Non-pigmented ciliary epithelial cell (primary cell): ENCODE results near the gene SNPH.

Experiments
- DNase-seq: peaks from one replicate; pipeline ENCODE4 v3.0.0-alpha.2; 2010; ENCODE audit warnings: low read depth

The SNPH gene

DNA sequence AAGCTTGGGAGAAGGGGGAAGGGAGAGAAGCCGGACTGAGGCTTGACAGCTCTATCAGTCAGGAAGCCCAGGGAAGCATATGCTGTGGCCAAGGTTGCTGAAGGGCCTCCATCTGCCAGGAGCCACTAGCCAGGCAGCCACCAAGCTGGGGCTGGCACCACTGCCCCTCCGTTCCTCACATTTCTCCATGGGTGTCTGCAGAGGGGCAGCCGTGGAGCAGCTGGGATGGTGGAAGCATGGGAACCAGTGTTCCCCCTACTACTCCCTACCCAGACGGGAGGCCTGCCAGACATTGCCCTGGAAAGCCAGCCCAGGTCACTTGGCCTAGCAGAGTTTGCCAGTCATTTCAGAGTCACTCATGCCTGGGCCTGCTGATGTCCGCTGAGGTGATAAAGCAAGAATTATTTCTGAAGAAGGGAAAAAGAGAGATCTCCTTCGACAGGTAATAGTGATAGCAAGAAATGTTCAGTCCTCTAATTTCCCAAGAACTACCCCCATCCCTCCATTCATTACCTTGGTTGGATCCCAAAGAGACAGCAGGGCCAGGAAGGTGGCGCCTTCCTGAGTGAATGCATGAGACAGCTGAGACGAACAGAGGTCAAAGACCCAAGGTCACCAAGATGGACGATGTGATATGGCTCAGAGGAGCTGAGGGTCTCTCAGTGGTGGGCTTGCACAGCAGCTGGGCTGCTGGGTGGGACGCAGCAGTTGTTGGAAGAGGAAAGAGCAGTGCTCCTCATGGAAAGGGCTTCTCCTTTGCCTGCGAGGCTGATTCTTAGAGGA is 21.9 kb downstream of the SNPH start:
- no peak for DNase-seq

GRCh38 chr20:1291191-1291741 is 25.2 kb downstream of the SNPH start:
- no peak for DNase-seq

GRCh38 chr20:1292620-1293019 is 26.5 kb downstream of the SNPH start:
- no peak for DNase-seq

- DNase-seq: no peak
These were observed 27.7 kb downstream of the SNPH start for GRCh38 chr20:1293641-1294379.

- no peak for DNase-seq
These were observed 28.4 kb downstream of the SNPH start for GRCh38 chr20:1294497-1294896.

DNA sequence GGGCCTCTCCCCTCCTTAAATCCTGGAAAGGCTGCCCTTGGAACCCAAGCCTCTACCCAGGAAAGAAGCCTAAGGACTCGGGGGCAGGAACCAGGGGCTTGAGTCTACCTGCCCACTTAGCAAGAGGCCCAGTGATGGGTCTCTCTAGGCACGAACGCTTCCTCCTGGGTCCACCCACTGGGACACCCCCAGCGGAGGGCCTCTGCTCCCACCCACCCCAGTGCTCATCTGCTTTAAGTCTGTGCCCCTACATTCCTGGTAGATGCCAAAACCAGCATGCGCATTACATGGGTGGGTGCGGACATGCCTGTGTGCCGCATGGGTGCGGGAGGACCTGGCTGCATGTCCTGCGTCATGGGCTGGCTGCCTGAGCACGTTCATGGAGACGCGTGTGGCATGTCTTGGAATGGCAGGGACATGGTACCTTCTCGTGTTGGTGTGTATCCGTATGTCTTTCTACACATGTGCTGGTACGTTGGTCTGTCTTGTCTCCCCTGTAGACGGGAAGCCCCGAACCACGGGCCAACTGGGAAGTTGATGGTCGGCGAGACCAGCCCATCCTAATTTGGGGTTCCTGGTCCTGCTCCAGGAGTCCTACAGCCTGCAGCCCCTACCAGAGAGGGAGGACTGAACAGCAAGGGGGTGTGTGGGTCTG is 29.3 kb downstream of the SNPH start:
- no peak for DNase-seq

- DNase-seq: no peak
These were observed 30.1 kb downstream of the SNPH start for GRCh38 chr20:1296117-1296610.

DNA sequence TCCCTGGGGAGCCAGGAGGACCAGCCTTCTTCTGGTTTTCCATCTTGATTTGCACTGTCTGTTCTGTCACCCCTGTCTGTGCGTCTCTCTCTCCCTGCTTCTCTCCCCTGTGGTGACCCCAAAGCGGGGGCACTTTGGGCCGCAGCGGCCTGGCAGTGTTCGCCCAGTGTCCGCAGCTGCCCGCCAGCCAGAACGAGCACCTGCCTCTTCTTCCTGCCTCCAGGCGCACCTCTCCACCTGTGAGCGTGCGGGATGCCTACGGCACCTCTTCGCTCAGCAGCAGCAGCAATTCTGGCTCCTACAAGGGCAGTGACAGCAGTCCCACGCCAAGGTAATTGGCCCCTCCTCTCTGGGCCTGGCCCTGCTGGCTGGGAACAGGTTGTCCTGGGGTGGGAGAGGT is 30.8 kb downstream of the SNPH start:
- DNase-seq: no peak

DNA sequence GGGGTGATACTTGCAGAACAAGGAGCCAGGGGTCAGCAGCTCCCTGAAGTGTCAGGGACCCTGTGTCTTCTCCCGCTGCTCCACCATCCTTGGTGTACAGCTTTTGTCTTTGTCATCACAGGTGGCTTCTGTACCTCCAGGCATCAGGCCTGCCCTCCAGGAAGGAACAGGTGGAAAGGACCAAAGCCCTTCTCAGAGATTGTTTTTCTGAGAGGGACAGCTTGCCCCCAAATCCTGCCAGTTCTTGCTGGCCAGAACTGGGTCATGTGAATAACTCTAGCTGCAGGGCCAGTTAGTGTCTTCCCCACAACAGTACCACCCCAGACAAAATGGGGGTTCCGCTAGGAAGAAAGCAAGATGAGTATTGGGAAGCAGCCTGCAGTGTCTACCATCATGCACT is 31.4 kb downstream of the SNPH start:
- no peak for DNase-seq

DNA sequence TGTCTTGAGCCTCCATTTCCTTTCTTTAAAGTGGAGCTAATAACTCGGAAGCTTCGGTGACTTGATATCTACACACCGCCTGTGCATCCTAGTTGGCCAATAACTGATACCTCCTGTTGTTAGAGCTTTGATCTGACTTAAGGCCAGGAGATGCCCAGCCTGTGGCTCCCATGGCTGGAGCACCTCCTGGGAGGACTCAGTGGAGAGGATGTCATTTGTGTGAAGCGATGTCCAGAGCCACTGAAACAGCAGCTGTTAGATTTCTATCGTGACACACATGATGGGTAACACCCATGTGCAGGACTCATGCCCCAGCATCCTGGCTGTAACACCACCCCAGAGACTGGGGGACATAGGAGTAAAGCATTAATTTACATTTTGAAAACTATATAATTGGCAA is 32.1 kb downstream of the SNPH start:
- DNase-seq: no peak

DNA sequence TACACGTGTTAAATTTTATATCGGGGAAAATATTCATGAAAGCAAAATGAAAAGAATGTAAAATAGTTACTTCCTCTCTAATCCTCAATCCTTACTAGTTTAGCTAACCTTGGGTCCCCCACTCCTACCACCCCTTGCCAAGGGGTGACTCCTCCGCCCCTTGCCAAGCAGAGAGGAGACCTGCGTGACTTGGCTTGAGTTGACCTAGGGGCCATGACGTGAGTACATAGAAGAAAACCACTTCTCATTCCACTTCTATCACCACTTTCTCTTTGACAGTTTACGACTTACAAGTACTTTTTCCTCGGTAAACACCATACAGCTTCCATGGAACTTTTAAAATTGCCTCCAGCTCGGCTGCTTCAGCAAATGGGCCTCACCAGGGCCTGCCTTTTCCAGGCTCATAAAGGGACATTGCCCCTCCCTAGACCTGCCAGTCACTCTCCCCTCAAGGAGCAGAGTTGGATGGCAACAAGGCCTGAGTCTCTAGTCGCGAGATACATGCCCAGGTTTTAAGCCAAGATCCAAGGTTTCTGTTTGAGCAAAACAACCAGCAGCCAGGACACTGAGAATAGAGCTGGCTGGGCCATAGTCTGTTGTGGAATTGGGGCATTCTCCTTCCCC is 32.9 kb downstream of the SNPH start:
- no peak for DNase-seq

DNA sequence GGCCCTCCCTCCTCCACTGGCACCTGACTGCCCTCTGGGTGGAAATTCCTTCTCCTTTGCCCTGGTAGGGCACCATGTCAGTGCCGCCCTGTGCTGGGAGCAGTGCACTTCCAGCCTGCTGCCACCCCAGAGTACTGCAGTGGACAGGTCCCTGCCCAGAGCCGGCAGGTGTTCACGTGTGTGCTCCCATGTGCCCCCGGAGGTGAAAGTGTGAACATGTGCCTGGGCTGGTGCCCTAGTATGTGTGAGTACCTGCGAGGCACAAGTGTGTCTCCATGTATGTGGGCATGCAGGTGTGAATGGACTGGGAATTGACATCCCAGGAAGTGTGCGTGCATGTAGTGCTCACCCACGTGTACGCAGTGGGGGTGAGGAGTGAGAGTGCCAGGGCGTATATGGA is 33.4 kb downstream of the SNPH start:
- no peak for DNase-seq

DNA sequence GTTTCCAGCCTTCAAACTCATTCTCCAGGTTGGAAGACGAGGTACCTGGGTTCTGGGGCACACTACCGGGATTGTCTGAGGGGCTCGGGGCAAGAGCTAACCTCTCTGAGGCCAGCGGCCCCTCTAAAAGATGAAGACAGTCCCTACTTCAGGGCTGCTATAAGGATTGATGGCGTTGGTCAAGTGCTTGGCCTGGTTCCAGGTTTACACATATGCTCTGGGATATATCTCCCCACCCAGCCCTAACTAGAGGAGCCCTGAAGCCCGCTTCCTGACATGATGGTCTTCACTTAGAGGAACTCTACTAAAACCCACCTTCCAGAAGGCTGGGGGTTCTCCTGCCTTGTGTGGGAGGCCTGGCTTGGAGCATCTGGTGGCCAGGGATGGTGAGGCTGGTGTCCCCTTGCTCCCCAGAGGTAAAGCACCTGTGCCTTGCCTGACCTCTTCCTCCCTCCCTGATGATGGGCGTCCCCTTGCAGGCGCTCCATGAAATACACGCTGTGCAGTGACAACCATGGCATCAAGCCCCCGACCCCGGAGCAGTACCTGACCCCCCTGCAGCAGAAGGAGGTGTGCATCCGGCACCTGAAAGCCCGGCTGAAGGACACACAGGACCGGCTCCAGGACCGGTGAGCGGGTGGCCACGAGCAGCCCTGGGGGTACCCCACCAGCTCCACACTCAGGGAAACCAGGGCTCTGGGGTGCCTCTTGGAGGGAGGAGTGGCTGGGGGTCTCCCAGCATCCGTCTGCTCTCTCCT is 34.2 kb downstream of the SNPH start:
- DNase-seq: no peak

GRCh38 chr20:1301031-1301529 is 35.0 kb downstream of the SNPH start:
- no peak for DNase-seq

- no peak for DNase-seq
These were observed 36.8 kb downstream of the SNPH start for GRCh38 chr20:1302685-1303541.

- DNase-seq: no peak
These were observed 38.8 kb downstream of the SNPH start for GRCh38 chr20:1304710-1305515.

GRCh38 chr20:1305712-1306111 is 39.6 kb downstream of the SNPH start:
- no peak for DNase-seq

DNA sequence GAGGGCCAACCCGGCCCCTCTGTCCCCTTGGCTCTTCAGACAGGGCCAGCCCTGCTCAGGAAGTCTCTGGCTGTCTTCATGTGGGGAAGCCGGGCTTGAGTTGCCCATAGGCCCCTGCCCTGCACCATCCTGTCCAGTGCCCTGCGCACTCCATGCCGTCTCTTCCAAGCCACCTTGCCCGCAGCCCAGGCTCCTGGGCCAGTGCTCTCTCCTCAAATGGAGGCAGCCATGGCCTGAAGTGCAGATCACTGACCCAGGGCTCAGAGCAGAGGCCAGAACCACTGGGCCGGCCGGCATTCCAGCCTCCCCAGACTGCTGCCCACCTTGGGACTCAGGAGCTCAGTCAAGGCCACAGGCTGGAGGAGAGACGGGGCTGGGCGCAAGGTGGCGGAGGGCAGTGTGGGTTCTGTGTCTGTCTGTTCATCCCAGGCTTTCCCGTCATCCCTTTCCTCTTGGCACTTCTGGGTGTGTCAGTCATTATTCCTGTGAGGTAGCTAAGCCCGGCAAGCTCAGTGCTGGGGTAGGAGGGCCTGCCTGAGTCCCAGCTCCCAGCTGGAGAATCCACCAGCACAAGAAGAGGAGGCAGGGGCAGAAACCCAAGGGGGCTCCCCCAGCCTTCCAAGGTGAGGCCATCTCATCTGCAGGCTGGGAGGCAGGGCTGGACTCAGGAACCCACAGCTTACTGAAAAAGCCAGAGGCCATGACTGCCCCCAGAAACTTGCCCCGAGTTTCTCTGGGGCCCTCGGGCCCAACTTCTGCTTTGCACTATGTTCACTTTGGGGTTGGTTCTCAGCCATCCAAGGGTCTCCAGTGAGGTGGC is 40.4 kb downstream of the SNPH start:
- no peak for DNase-seq

GRCh38 chr20:1307171-1307570 is 41.1 kb downstream of the SNPH start:
- no peak for DNase-seq
